HepG2 (cell line): ENCODE data around the gene PSMB2. TPM values are rescaled to one million over a fixed set of nuclear protein-coding genes. Genes with fewer than 3 reads are reported as not detected.

Source experiments
- ATAC-seq: fragments of 200-7000 bp; cut with Tn5 transposase; 3 replicates; pipeline ENCODE4 v1.9.1; 2020; ENCODE audit warnings: mild to moderate bottlenecking, moderate library complexity
- BruUV-seq: library from RNA; stranded (reverse); fragments of 400-500 nt; replicated peaks from 2 replicates; lab custom pipeline; 2021; lab: Mats Ljungman, UMichigan
- CTCF ChIA-PET: fragments of 300-600 bp; formaldehyde crosslinking; extraction: SDS; loops from one replicate; lab custom pipeline; 2021; ENCODE audit warnings: low total read pairs, inconsistent platforms, low intra/inter-chr PET ratio; lab: Yijun Ruan, JAX
- POLR2A ChIA-PET: fragments of 350-600 bp; sonication (Branson Sonifier 250); formaldehyde crosslinking; loops from one replicate; lab custom pipeline; 2020; ENCODE audit warnings: antibody characterized with exemption, inconsistent platforms; lab: Yijun Ruan, JAX
- DNase-seq: peaks from one replicate; pipeline ENCODE4 v3.0.0-alpha.2; 2015; ENCODE audit warnings: low spot score
- FAIRE-seq: peaks from 3 replicates; lab custom pipeline; 2011; peaks lifted over from hg19 to GRCh38; lab: Jason Lieb, UNC
- H2AFZ ChIP-seq: one replicate; pipeline ENCODE4 v1.6.1; 2011; ENCODE audit warnings: low read length, inconsistent platforms
- H3K27ac ChIP-seq: fragments of 300-600 bp; 3 replicates; pipeline ENCODE4 v1.8.0; 2011; ENCODE audit warnings: mixed run types, mild to moderate bottlenecking, mixed read lengths, low read length, inconsistent platforms; ENCODE audit not compliant: insufficient read depth; ENCODE audit errors: extremely low read length
- H3K27me3 ChIP-seq, 2 experiments: fragments of 200-600 bp in 1 of 2; 2 replicates in 1 of 2; 3 replicates in 1 of 2; pipeline versions ENCODE4 v1.6.0 to v1.8.0; 2011; ENCODE audit warnings: low read length in 2 of 2, mild to moderate bottlenecking in 2 of 2, moderate library complexity in 2 of 2, inconsistent platforms in 1 of 2; ENCODE audit not compliant: insufficient read depth in 2 of 2, control insufficient read depth in 1 of 2
- H3K36me3 ChIP-seq, 2 experiments: fragments of 200-600 bp in 1 of 2; replicated peaks in 1 of 2; 2 replicates in 1 of 2; 3 replicates in 1 of 2; pipeline versions ENCODE4 v1.5.1 to v1.8.0; 2011; ENCODE audit warnings: low read length in 2 of 2, inconsistent platforms in 1 of 2; ENCODE audit not compliant: insufficient read depth in 2 of 2, control insufficient read depth in 1 of 2
- H3K4me1 ChIP-seq: 2 replicates; pipeline ENCODE4 v1.5.1; 2012; ENCODE audit warnings: low read length, inconsistent platforms; ENCODE audit not compliant: insufficient read depth
- H3K4me2 ChIP-seq: 2 replicates; pipeline ENCODE4 v1.6.0; 2011; ENCODE audit warnings: low read depth, low read length, inconsistent platforms
- H3K4me3 ChIP-seq, 3 experiments: fragments of 200-600 bp in 1 of 3; sonication (generic), shearing (Covaris generic) in 1 of 3; replicated peaks in 1 of 3; 2 replicates each; pipeline ENCODE4 v1.5.1; 2011 to 2016; ENCODE audit warnings: low read length in 3 of 3, inconsistent platforms in 2 of 3, low read depth in 2 of 3, mild to moderate bottlenecking in 2 of 3, control low read depth in 1 of 3, mixed read lengths in 1 of 3; ENCODE audit not compliant: insufficient read depth in 1 of 3
- H3K79me2 ChIP-seq: one replicate; pipeline ENCODE4 v1.6.1; 2011; ENCODE audit warnings: low read length, inconsistent platforms; ENCODE audit not compliant: insufficient read depth
- H3K9ac ChIP-seq: 2 replicates; pipeline ENCODE4 v1.6.0; 2011; ENCODE audit warnings: mild to moderate bottlenecking, low read depth, low read length, inconsistent platforms; ENCODE audit not compliant: insufficient read depth
- H3K9me3 ChIP-seq: 2 replicates; pipeline ENCODE4 v1.5.1; 2012; ENCODE audit warnings: mild to moderate bottlenecking, low read length
- H4K20me1 ChIP-seq: 2 replicates; pipeline ENCODE4 v1.6.0; 2011; ENCODE audit warnings: inconsistent platforms, mild to moderate bottlenecking, low read length, moderate library complexity; ENCODE audit not compliant: insufficient read depth
- HOXD1 ChIP-seq: sonication (generic); formaldehyde crosslinking; IDR thresholded peaks from 2 replicates; pipeline ENCODE4 v1.5.0; 2020; ENCODE audit warnings: missing genetic modification reagents
- IKZF4 ChIP-seq: sonication (generic); formaldehyde crosslinking; IDR thresholded peaks from 2 replicates; pipeline ENCODE4 v1.5.1; 2020; ENCODE audit warnings: borderline replicate concordance, mild to moderate bottlenecking, low read depth, missing genetic modification reagents; ENCODE audit errors: not compliant biosample characterization
- KDM2A ChIP-seq: sonication (generic); formaldehyde crosslinking; IDR thresholded peaks from 2 replicates; pipeline ENCODE4 v1.4.0; 2020; ENCODE audit warnings: low read depth, missing genetic modification reagents, borderline replicate concordance
- PHF21A ChIP-seq: sonication (generic); formaldehyde crosslinking; IDR thresholded peaks from 2 replicates; pipeline ENCODE4 v1.5.0; 2020; ENCODE audit warnings: mild to moderate bottlenecking, missing genetic modification reagents
- RBM39 ChIP-seq: fragments of 200-400 bp; formaldehyde crosslinking; IDR thresholded peaks from one replicate; pipeline ENCODE4 v1.6.1; 2018; ENCODE audit warnings: antibody characterized with exemption, mild to moderate bottlenecking, low read depth, low read length; ENCODE audit not compliant: poor library complexity, severe bottlenecking
- SETDB1 ChIP-seq: sonication (generic); formaldehyde crosslinking; IDR thresholded peaks from 2 replicates; pipeline ENCODE4 v1.5.1; 2020; ENCODE audit warnings: missing genetic modification reagents, mild to moderate bottlenecking, borderline replicate concordance
- SIX1 ChIP-seq: sonication (generic); formaldehyde crosslinking; IDR thresholded peaks from 2 replicates; pipeline ENCODE4 v1.4.0; 2020; ENCODE audit warnings: missing genetic modification reagents, borderline replicate concordance
- ZNF20 ChIP-seq: sonication (generic); formaldehyde crosslinking; IDR thresholded peaks from 2 replicates; pipeline ENCODE4 v1.4.0; 2020; ENCODE audit warnings: mild to moderate bottlenecking, moderate library complexity, missing genetic modification reagents
- WGBS: methylation state at CpG from one replicate; pipeline ENCODE4 v1.1.6; 2017; ENCODE audit warnings: low lambda C conversion rate; 5-methylcytosine and 5-hydroxymethylcytosine counted together
- in situ Hi-C: cut with HindIII; loops from 2 replicates; pipeline ENCODE4 v1.10.0; 2017; ENCODE audit warnings: low pct_unique_long_range_greater_than_20kb; ENCODE audit not compliant: extremely low pct_ligation_motif_present
- intact Hi-C: fragments of 100-400 bp; cut with micrococcal nuclease; formaldehyde crosslinking; loops from one replicate; pipeline ENCODE4 v1.10.0; 2022; ENCODE audit not compliant: unreplicated experiment
- polyA plus RNA-seq, 8 experiments: library from polyadenylated mRNA; depleted of rRNA in 3 of 8; stranded (reverse) in 7 of 8; unstranded in 1 of 8; fragments of >200 nt; fragmentation: Illumina TruSeq in 4 of 8; extraction: Trizol in 4 of 8; gene quantifications; 2 replicates each; pipeline versions ENCODE4 v1.2.1 to v1.2.3, GENCODE V29; 2011 to 2016; ENCODE audit warnings: low read depth in 4 of 8, missing spikeins in 1 of 8, mixed read lengths in 1 of 8; ENCODE audit not compliant: insufficient read depth in 1 of 8
- total RNA-seq, 5 experiments: library from RNA; depleted of rRNA; stranded (reverse); fragments of >200 nt; fragmentation: Illumina TruSeq; extraction: Trizol; gene quantifications; 2 replicates each; pipeline ENCODE4 v1.2.3, GENCODE V29; 2016; ENCODE audit warnings: low read depth in 1 of 5
- TF ChIP-seq, protein P1 (sequence below): sonication (generic); formaldehyde crosslinking; IDR thresholded peaks from 2 replicates; pipeline ENCODE4 v1.8.0; 2022; ENCODE audit warnings: missing genetic modification reagents, mild to moderate bottlenecking, inconsistent platforms, borderline replicate concordance

The PSMB2 gene
- total and polyA plus RNA-seq, 2 of the 13 experiments (the other 11 are each of a cell fraction or from before 2014, with no cell fraction given), result 60.6 to 62.2 TPM

DNA sequence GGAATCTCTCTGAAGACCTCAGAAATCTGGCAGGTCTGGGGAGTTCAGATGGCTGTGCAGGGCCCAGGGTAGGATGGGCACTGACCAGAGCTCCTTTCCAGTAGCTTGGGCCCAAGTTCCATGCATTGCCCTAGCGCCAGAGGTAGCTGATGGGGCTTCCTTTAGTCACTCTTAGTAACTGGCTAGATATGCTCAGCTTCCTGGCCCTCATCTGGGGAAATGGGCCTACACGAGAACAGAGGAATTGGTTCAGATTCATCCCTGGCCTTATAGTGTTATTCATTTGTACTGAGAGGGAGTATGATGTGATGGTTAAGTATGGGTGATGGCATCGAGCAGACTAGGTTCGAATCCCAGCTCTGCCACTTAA lies 15.5 kb upstream of the PSMB2 start (continued):
- TF ChIP-seq ZNF20 (CRISPR knock-in tag) (no peak), SIX1 (no peak), IKZF4 (CRISPR knock-in tag) (no peak), PHF21A (CRISPR knock-in tag) (no peak), KDM2A (CRISPR knock-in tag) (no peak)
- TF ChIP-seq, protein P1, sequence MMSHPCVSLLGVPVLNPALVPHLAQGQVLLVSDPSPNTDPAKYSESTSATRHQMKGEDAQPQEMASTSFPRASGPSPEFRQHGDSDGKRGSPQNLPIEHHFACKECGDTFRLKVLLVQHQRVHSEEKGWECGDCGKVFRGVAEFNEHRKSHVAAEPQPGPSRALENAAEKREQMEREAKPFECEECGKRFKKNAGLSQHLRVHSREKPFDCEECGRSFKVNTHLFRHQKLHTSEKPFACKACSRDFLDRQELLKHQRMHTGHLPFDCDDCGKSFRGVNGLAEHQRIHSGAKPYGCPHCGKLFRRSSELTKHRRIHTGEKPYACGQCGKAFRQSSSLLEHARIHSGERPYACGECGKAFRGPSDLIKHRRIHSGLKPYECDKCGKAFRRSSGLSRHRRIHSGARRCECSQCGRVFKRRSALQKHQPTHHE, result no peak

DNA sequence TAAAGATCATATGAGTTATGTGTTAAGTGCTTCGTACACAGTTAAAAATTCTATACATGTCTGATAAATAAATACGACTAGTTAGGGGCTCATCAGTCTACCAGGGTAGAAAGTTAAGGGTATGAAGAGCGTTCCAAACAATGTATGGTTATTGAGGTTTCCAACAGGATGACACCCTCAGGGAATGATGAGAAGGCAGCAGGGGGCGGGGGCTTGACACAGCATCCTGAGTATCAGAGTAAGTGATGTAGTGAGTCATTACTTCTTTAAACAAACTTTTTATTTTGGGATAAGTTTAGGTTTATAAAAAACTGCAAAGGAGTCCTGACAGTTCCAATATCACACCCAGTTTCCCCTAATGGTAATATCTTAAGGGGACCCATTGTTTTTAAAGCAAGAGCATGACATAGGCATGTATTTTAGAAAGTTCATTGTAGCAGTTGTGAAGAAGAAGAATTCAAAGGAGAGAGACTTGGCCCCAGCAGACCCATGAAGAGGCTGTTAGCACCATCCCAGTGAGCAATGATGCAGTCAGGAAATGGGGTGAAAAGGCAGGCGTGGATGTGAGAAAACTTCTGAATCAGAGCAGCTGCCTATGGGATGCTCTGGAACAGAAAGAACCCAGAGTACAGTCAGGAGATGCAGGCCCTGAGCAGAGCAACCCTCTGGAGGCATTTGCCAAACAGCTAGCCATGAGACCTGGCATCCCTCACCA lies 15.0 kb upstream of the PSMB2 start:
- no TSS peak for BruUV-seq
- WGBS, result 14% methylated on average over 5 of the region's 5 CpGs

More for the DNA sequence above, 15.0 kb upstream of the PSMB2 start:
- Histone ChIP-seq H3K4me3 (no peak overlapping the region), H4K20me1 (no peaks in the 10 kb centered on the region), H3K4me1 (no peaks in the 10 kb centered on the region), H3K36me3 (no peaks in the 10 kb centered on the region), H3K9ac (no peak overlapping the region), H3K4me2 (no peak overlapping the region), H3K9me3 (no peaks in the 10 kb centered on the region), H3K27me3 (no peaks in the 10 kb centered on the region; a peak in 1 of 5 replicates), H3K79me2 (no peaks in the 10 kb centered on the region), H2AFZ (no peak overlapping the region), H3K27ac (no peak overlapping the region)
- in situ Hi-C loops (no loop called here), intact Hi-C loops (no loop called here)
- no peak for ATAC-seq
- no peak for DNase-seq
- CTCF ChIA-PET, result no interaction called here
- POLR2A ChIA-PET, result no interaction called here
- FAIRE-seq, result no peak
- TF ChIP-seq SETDB1 (CRISPR knock-in tag) (no peak), RBM39 (no peak), HOXD1 (CRISPR knock-in tag) (no peak)
